ENCODE measurements around the gene PDIK1L. TPM values are rescaled to one million over a fixed set of nuclear protein-coding genes. Genes with fewer than 3 reads are reported as not detected.

The PDIK1L gene
- total and polyA plus RNA-seq, 10 donors, result 2.5 to 14.1 (median 10.5) TPM

DNA sequence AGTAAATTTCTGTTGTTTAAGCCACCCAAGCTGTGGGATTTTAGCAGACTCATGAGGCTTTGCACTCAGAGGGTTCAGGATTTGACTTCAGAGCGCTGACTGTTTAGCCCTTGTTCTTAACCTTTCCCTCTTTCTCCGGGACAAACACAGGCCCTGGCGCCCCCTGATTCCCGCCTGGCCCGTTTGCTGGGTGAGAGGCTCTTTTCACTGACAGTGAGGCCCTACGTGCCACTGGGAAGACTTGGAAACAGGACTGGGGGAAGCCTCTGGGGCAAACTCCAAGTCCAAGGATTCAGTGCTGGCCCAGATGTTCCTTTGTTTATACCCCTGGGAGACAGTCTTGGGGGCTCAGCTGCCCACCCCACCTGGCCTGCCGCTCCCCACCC, 32.5 kb upstream of the PDIK1L start:
- H3K4me1 ChIP-seq, result no peaks in the 10 kb centered on the region
- peaks cover 0 to 28% (median 0%) of the 10 kb centered on the region in 7 donors for H3K27me3 ChIP-seq (replicated peaks in 1 of 7)
- no peak for DNase-seq
- H3K4me3 ChIP-seq, result no peak overlapping the region
- no peaks in the 10 kb centered on the region for H3K36me3 ChIP-seq
- WGBS, 5 donors, result 70 to 84% (median 78%) methylated on average over 7 of the region's 7 CpGs
- no peak overlapping the region for H3K27ac ChIP-seq
- H3K9me3 ChIP-seq, result no peaks in the 10 kb centered on the region
- intact Hi-C loops (cut with DNase I; ENCODE audit: low total_unique reads), result no loop called here
- TF ChIP-seq POLR2A (IDR thresholded peaks at IDR 0.05) (no peak), CTCF (IDR thresholded peaks at IDR 0.05 in 8 of 11, conservative IDR thresholded peaks at IDR 0.05 in 3 of 11) (no peak), POLR2AphosphoS5 (IDR thresholded peaks at IDR 0.05) (no peak)

GRCh38 chr1:26079960-26080814, 31.4 kb upstream of the PDIK1L start:
- H3K27me3 ChIP-seq (replicated peaks in 1 of 7), result peaks cover 0 to 32% (median 0%) of the 10 kb centered on the region in 7 donors
- no peak overlapping the region for H3K4me3 ChIP-seq
- intact Hi-C loops (cut with DNase I; ENCODE audit: low total_unique reads), result no loop called here
- no peaks in the 10 kb centered on the region for H3K4me1 ChIP-seq
- no peaks in the 10 kb centered on the region for H3K36me3 ChIP-seq
- no peaks in the 10 kb centered on the region for H3K9me3 ChIP-seq
- DNase-seq, result no peak
- 71 to 77% (median 73%) methylated on average over 9 of the region's 9 CpGs for WGBS, 5 donors
- no peak overlapping the region for H3K27ac ChIP-seq
- TF ChIP-seq CTCF (IDR thresholded peaks at IDR 0.05 in 8 of 11, conservative IDR thresholded peaks at IDR 0.05 in 3 of 11) (no peak), POLR2A (IDR thresholded peaks at IDR 0.05) (no peak), POLR2AphosphoS5 (IDR thresholded peaks at IDR 0.05) (no peak)

DNA sequence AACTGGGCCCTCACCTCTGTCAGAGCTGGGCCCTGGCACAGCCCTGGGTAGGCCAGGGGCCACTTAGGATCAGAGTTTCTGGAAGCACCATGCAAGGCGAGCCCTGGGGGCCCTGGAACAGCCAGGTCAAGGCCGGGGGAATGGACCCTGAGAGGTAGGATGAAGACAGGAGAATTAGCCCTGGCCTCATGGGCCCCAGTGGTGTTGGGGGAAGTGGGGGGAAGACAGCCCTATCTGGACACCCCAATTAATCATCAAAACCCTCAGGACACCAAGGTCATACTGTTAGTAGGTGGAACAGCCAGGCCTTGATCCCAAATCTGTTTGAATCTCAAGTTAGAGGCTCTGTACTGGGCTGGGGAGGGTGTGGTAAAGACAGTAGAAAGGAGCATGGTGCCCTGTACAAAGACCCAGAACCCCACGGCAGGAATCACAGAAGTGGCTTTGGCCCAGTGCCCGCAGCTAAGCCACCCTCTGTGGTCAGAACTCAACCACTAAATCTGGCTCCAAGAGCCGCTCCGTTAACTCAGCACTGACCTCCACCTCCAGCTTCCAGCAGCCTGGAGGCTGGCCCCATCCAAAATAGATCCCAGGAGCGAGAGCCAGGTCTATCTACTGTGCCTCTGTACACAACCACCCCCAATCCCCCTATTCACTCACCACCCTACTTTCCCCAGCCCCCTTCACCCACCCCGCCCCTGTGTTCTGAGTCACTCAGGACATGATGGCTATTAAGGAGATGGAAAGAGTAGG, 30.2 kb upstream of the PDIK1L start:
- no peaks in the 10 kb centered on the region for H3K36me3 ChIP-seq
- no peaks in the 10 kb centered on the region for H3K9me3 ChIP-seq
- TF ChIP-seq POLR2AphosphoS5 (IDR thresholded peaks at IDR 0.05) (no peak), CTCF (IDR thresholded peaks at IDR 0.05 in 8 of 11, conservative IDR thresholded peaks at IDR 0.05 in 3 of 11) (no peak), POLR2A (IDR thresholded peaks at IDR 0.05) (no peak)
- intact Hi-C loops (cut with DNase I; ENCODE audit: low total_unique reads), result no loop called here
- DNase-seq, result no peak
- no peaks in the 10 kb centered on the region for H3K4me1 ChIP-seq
- WGBS, 5 donors, result 54 to 73% (median 57%) methylated on average over 8 of the region's 8 CpGs
- peaks cover 0 to 31% (median 0%) of the 10 kb centered on the region in 7 donors for H3K27me3 ChIP-seq (replicated peaks in 1 of 7)
- H3K4me3 ChIP-seq, result no peak overlapping the region
- no peak overlapping the region for H3K27ac ChIP-seq

GRCh38 chr1:26082020-26082350, 29.6 kb upstream of the PDIK1L start:
- 82 to 88% (median 83%) methylated on average over 3 of the region's 3 CpGs for whole genome bisulfite sequencing, 5 donors
- DNase-seq, result no peak
- Histone ChIP-seq H3K9me3 (no peaks in the 10 kb centered on the region), H3K4me3 (no peak overlapping the region), H3K36me3 (no peaks in the 10 kb centered on the region), H3K4me1 (no peaks in the 10 kb centered on the region), H3K27ac (no peak overlapping the region), H3K27me3 (replicated peaks in 1 of 7) (peaks cover 0 to 30% (median 0%) of the 10 kb centered on the region in 7 donors)
- TF ChIP-seq POLR2A (IDR thresholded peaks at IDR 0.05) (no peak), POLR2AphosphoS5 (IDR thresholded peaks at IDR 0.05) (no peak), CTCF (IDR thresholded peaks at IDR 0.05 in 8 of 11, conservative IDR thresholded peaks at IDR 0.05 in 3 of 11) (no peak)
- intact Hi-C loops (cut with DNase I; ENCODE audit: low total_unique reads), result no loop called here
